Hepatocyte (in vitro differentiated cells): ENCODE results near the gene MACF1.
"Not testable (repeated sequence)": the region's sequence is repeated elsewhere in the genome, so short reads cannot be mapped to it uniquely, and the experiment has no call there.

Experiments used
- CTCF ChIP-seq: fragments of 200-600 bp; sonication (generic); IDR thresholded peaks from 2 replicates; pipeline ENCODE4 v1.5.1; 2016; ENCODE audit warnings: antibody characterized with exemption, mild to moderate bottlenecking; ENCODE audit not compliant: poor library complexity
- EZH2 ChIP-seq: fragments of 200-600 bp; sonication (generic); IDR thresholded peaks from 2 replicates; pipeline ENCODE4 v1.6.1; 2016; ENCODE audit warnings: antibody characterized with exemption, mild to moderate bottlenecking, borderline replicate concordance
- EZH2phosphoT487 ChIP-seq: fragments of 200-600 bp; sonication (generic); IDR thresholded peaks from one replicate; pipeline ENCODE4 v1.6.1; 2018; ENCODE audit warnings: antibody characterized with exemption, mild to moderate bottlenecking, low read depth, moderate library complexity; ENCODE audit not compliant: unreplicated experiment, severe bottlenecking

DNA sequence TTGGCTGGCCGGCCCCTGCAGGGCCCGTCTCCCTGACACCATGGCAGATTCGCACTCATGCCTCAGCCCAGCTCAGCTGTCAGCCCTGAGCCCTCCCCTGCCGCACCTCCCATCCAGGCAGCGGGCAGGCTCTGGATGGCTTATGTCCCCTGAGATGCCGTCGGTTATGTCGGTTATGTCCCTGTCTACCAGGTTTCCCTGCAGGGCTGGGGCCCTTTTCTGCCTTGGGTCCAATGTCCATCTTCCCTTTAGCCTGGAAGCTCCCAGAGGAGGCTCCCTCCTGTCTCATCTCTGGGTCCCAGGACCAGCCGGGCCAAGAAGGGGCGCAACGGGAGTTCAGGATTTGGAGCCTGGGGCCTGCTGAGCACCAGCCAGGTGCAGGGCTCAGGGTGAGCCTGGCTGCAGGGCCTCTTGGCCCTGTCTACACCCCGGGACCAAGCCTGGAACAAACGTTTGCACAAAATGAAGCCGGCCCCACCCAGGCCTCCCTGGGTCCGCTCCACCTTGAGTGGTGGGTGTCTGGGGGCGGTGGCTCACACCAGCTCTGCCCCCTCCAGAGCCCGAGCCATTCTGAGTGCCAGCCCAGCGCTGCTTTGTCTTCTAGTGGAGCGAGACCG is 306.2 kb downstream of the MACF1 start:
- not testable (repeated sequence) for TF ChIP-seq CTCF, EZH2, EZH2phosphoT487
